Cardiac muscle cell (in vitro differentiated cells and primary cell): ENCODE results near the gene SLC2A9. TPM values are rescaled to one million over a fixed set of nuclear protein-coding genes. Genes with fewer than 3 reads are reported as not detected.

Experiments used
- DNase-seq, 2 donors: peaks; one replicate each; pipeline versions ENCODE4 v3.0.0 to v3.0.0-alpha.2; 2010 to 2017; ENCODE audit warnings: low read depth in 1 of 2, low spot score in 1 of 2
- H3K27ac ChIP-seq: fragments of 200-600 bp; sonication (generic); 2 replicates; pipeline ENCODE4 v1.5.1; 2016
- H3K27me3 ChIP-seq: fragments of 200-600 bp; sonication (generic); 2 replicates; pipeline ENCODE4 v1.6.0; 2016; ENCODE audit warnings: control low read depth
- H3K36me3 ChIP-seq: fragments of 200-600 bp; sonication (generic); 2 replicates; pipeline ENCODE4 v1.5.1; 2016; ENCODE audit warnings: control low read depth
- H3K4me1 ChIP-seq: fragments of 200-600 bp; sonication (generic); 2 replicates; pipeline ENCODE4 v1.8.1; 2017; ENCODE audit warnings: low read depth, mild to moderate bottlenecking, mixed run types
- H3K4me3 ChIP-seq: fragments of 200-600 bp; sonication (generic); 2 replicates; pipeline ENCODE4 v1.5.1; 2016; ENCODE audit warnings: mild to moderate bottlenecking
- H3K9me3 ChIP-seq: fragments of 200-600 bp; sonication (generic); 2 replicates; pipeline ENCODE4 v1.5.1; 2017; ENCODE audit warnings: low read depth, mild to moderate bottlenecking, control low read depth
- CTCF ChIP-seq: IDR thresholded peaks from 2 replicates; pipeline ENCODE4 v1.5.1; 2012; ENCODE audit warnings: low read depth, mild to moderate bottlenecking, low read length
- polyA plus RNA-seq: library from polyadenylated mRNA; unstranded; fragments of >200 nt; fragmentation: Nextera tagmentation; extraction: Ambion mirVana; gene quantifications from 2 replicates; pipeline ENCODE4 v1.2.1, GENCODE V29; 2016
- total RNA-seq: library from RNA; depleted of rRNA; stranded (reverse); fragments of >200 nt; gene quantifications from 2 replicates; pipeline ENCODE4 v1.2.3, GENCODE V29; 2016

The SLC2A9 gene
- total and polyA plus RNA-seq, 2 experiments from 2014 or later: 0.42 to 1.1 TPM

DNA sequence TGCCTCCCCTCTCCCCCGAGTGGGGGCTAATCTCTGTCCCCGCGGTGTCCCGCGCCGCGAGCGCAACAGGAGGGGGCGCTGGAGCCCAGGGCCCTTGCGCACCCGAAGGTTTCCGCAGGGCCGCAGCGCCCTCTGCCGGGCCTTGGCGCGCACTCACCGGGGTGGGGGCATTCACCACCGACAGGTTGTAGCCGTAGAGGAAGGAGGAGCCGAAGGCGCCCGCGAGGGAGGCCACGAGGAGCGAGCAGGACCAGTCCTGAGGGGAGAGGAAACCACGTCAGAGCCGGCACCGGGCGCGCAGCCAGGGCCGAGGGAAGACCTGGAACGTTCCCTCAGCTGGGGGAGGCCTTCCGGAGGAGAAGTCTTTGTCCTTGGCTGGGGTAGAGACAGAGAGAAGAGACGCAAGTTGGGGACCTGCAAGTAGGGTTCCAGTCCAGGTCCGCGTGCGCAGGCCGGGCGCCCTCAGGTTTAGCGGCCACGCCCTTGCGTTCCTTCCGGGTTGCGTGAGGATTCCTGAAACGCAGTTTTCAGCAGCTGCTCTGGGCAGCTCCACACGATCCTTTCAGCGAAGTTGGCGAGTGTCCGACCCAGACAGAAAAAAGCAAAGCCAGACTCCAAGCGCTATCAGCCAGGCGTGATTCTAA is 2.4 kb downstream of the SLC2A9 start:
- Histone ChIP-seq H3K27ac (no peak overlapping the region), H3K9me3 (no peaks in the 10 kb centered on the region), H3K36me3 (no peaks in the 10 kb centered on the region), H3K27me3 (no peaks in the 10 kb centered on the region), H3K4me1 (no peaks in the 10 kb centered on the region), H3K4me3 (peak overlapping the region; percentile 19)
- peak; percentile 100 for TF ChIP-seq CTCF
- peak; percentile 86 to 99 for DNase-seq

- H3K27me3 ChIP-seq: no peaks in the 10 kb centered on the region
- no peak overlapping the region for H3K27ac ChIP-seq
- DNase-seq: no peak
- H3K9me3 ChIP-seq: no peaks in the 10 kb centered on the region
- no peak overlapping the region for H3K4me3 ChIP-seq
- no peak for TF ChIP-seq CTCF
- no peaks in the 10 kb centered on the region for H3K36me3 ChIP-seq
- H3K4me1 ChIP-seq: no peaks in the 10 kb centered on the region
Measured at GRCh38 chr4:10017037-10017893, 4.0 kb downstream of the SLC2A9 start.

GRCh38 chr4:10016169-10016568 is 5.1 kb downstream of the SLC2A9 start:
- Histone ChIP-seq H3K9me3 (no peaks in the 10 kb centered on the region), H3K4me1 (no peaks in the 10 kb centered on the region), H3K36me3 (no peaks in the 10 kb centered on the region), H3K27ac (no peak overlapping the region), H3K27me3 (no peaks in the 10 kb centered on the region), H3K4me3 (no peak overlapping the region)
- DNase-seq: no peak
- no peak for TF ChIP-seq CTCF

- Histone ChIP-seq H3K9me3 (no peaks in the 10 kb centered on the region), H3K27ac (no peak overlapping the region), H3K4me1 (no peaks in the 10 kb centered on the region), H3K36me3 (no peaks in the 10 kb centered on the region), H3K27me3 (no peaks in the 10 kb centered on the region), H3K4me3 (no peak overlapping the region)
- DNase-seq: peak; percentile 69 to 72
- peak; percentile 71 for TF ChIP-seq CTCF
Measured at GRCh38 chr4:10015140-10015753, 6.0 kb downstream of the SLC2A9 start.

GRCh38 chr4:10013722-10014121 is 7.6 kb downstream of the SLC2A9 start:
- H3K27ac ChIP-seq: no peak overlapping the region
- no peaks in the 10 kb centered on the region for H3K27me3 ChIP-seq
- H3K36me3 ChIP-seq: no peaks in the 10 kb centered on the region
- peak; percentile 43 to 73 for DNase-seq
- no peaks in the 10 kb centered on the region for H3K4me1 ChIP-seq
- H3K4me3 ChIP-seq: no peak overlapping the region
- no peaks in the 10 kb centered on the region for H3K9me3 ChIP-seq
- TF ChIP-seq CTCF: peak; percentile 53
